ENCODE measurements around the gene LMBRD1.

LMBRD1 gene

DNA sequence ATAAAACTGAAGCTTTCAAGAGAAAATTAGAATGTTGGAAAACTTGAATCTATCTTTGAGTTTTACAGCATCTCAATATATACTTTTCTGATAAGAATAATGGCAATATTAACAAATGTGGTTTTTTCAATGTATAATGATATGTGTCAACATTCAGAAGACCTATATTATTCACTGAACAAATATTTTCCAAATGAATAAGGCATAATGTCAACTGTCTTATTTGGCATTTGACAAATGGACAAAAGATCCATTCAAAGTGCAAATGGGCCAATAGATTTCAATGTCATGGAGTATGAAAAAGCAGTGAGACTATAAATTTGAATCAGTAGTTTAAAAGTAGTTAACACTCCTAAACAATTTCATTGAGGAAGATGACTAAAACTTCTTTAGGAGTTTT lies 20.9 kb downstream of the LMBRD1 start:
- in situ Hi-C loops (cut with HindIII; ENCODE audit: low sequenced_read_pairs), result no loop called here
- DNase-seq (ENCODE audit: low read depth), result no peak

DNA sequence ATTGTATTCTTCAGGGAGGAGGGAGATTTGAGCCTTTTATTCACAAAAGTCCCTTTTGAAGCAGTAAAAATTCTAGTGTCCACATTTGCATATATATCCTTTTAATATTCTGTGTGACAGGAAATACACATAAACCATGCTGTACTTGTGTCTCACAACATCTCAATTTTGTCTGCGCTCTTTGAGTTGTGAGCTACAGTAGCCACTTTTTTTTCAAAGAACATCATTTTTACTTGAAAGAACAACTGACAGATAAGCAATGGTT lies 21.3 kb downstream of the LMBRD1 start:
- in situ Hi-C loops (cut with HindIII; ENCODE audit: low sequenced_read_pairs), result no loop called here
- DNase-seq (ENCODE audit: low read depth), result no peak

More for the DNA sequence above, 20.9 kb downstream of the LMBRD1 start:
- TF ChIP-seq, protein P1, sequence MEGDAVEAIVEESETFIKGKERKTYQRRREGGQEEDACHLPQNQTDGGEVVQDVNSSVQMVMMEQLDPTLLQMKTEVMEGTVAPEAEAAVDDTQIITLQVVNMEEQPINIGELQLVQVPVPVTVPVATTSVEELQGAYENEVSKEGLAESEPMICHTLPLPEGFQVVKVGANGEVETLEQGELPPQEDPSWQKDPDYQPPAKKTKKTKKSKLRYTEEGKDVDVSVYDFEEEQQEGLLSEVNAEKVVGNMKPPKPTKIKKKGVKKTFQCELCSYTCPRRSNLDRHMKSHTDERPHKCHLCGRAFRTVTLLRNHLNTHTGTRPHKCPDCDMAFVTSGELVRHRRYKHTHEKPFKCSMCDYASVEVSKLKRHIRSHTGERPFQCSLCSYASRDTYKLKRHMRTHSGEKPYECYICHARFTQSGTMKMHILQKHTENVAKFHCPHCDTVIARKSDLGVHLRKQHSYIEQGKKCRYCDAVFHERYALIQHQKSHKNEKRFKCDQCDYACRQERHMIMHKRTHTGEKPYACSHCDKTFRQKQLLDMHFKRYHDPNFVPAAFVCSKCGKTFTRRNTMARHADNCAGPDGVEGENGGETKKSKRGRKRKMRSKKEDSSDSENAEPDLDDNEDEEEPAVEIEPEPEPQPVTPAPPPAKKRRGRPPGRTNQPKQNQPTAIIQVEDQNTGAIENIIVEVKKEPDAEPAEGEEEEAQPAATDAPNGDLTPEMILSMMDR (IDR thresholded peaks at IDR 0.05; ENCODE audit: low read depth, low read length, missing control alignments), result no peak
- H3K4me3 ChIP-seq (ENCODE audit: low read depth, low read length), result no peak overlapping the region

DNA sequence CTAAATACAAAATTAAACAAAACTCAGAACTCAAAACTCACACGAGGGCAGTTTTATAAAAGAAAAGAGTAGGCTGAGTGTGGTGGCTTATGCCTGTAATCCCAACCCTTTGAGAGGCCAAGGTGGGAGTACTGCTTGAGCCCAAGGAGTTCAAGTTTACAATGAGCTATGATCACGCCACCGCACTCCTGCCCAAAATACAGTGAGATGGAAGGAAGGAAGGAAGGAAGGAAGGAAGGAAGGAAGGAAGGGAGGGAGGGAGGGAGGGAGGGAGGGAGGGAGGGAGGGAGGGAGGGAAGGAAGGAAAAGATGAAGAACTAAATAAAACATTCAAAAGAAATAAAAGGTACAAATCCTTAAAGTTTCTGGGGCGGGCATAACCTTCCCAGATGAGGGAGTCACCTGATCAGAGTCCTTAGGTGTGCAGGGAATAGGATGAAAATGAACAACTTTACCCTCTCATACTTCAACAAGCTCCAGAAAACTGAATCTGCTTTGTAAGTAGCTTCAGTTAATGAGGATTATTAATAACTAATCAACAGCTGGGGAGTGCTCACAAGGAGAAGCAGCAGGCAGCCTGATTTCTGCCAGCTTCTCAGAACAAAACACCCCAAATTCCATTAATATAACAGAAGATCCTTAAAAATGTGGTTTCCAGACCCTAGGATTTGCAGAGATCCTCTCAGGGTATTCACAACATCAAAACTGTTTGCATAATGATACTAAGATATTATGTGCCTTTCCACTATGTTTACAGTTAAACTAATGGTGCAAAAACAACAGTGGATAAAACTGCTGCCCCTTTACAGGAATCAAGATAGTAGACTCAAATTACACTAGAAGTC lies 21.8 kb downstream of the LMBRD1 start:
- in situ Hi-C loops (cut with HindIII; ENCODE audit: low sequenced_read_pairs), result no loop called here
- TF ChIP-seq, protein P1 (IDR thresholded peaks at IDR 0.05; ENCODE audit: low read depth, low read length, missing control alignments), result no peak
- DNase-seq (ENCODE audit: low read depth), result no peak

More for the DNA sequence above, 21.3 kb downstream of the LMBRD1 start:
- H3K4me3 ChIP-seq (ENCODE audit: low read depth, low read length), result no peak overlapping the region
- TF ChIP-seq, protein P1 (IDR thresholded peaks at IDR 0.05; ENCODE audit: low read depth, low read length, missing control alignments), result no peak

DNA sequence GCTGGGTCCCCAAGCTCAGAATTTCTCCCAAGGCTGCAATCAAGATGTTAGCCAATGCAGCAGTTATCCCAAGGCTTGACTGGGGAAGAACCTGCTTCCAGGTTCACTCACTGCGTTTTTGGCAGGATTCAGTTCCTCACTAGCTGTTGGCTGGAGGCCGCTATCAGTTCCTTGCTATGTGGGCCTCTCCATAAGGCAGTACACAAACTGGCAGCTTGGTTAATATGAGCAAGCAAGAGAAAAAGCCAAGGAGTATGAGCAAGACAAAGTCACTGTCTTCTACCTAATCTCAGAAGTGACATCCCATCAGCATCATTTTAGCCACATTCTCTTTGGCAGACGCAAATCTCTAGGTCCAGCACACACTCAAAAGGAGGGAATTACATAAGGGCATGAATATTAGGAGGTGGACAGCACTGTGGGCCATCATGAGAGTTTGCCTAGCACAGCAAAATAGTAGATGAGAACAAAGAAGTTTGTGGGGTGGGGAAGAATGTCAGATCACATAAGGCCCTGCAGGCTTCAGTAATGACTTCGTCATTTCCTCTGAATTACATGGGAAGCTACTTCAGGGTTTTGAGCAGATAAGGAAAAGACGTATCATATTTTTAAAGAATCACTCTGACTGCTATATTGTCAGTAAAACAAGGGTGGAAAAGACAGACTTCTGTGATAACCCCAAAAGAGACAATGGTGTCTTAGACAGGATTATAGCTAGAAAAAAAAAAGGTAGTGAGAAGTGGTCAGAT lies 25.5 kb downstream of the LMBRD1 start:
- TF ChIP-seq, protein P1 (IDR thresholded peaks at IDR 0.05; ENCODE audit: low read depth, low read length, missing control alignments), result no peak
- no peak for DNase-seq (ENCODE audit: low read depth)
- no peak overlapping the region for H3K4me3 ChIP-seq (ENCODE audit: low read depth, low read length)
- in situ Hi-C loops (cut with HindIII; ENCODE audit: low sequenced_read_pairs), result no loop called here

More for the DNA sequence above, 21.8 kb downstream of the LMBRD1 start:
- H3K4me3 ChIP-seq (ENCODE audit: low read depth, low read length), result no peak overlapping the region

DNA sequence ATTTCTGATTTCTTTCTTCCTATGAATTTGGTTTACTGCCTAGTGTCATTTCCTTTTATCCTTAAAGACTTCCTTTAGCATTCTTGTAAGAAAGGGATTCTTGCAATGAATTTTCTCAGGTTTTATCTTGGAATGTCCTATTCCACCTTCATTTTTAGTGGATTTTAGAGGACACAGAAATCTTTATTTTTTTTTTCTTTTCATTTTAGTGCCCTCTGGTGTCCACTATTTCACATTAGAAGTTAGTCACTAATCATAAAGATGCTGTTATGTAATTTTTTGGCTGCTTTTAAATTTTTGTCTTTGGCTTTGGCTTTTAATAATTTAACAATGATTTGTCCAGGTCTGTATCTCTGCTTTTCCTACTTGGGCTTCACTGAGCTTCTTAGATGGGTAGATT lies 28.1 kb downstream of the LMBRD1 start:
- no peak overlapping the region for H3K4me3 ChIP-seq (ENCODE audit: low read depth, low read length)
- TF ChIP-seq, protein P1 (IDR thresholded peaks at IDR 0.05; ENCODE audit: low read depth, low read length, missing control alignments), result no peak
- DNase-seq (ENCODE audit: low read depth), result no peak
- in situ Hi-C loops (cut with HindIII; ENCODE audit: low sequenced_read_pairs), result no loop called here

DNA sequence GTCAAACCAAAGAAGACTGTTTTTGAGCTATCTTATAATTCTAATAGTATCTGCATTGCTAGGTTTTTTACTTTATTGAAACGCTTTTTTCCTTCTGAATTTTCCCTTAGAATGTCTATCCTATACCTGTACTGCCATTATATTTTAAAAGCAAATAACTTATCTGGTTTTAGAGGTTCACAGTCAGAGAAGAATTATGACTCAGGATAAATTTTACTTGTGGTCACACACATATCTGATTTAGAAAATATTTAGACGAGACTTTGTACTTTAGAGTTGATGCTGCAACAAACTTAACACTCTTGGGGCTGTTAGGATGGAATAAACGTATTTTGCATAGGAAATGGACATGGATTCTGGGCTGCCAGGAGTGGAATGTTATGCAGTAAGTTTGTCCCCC lies 33.0 kb downstream of the LMBRD1 start:
- in situ Hi-C loops (cut with HindIII; ENCODE audit: low sequenced_read_pairs), result no loop called here
- H3K4me3 ChIP-seq (ENCODE audit: low read depth, low read length), result no peak overlapping the region
- TF ChIP-seq, protein P1 (IDR thresholded peaks at IDR 0.05; ENCODE audit: low read depth, low read length, missing control alignments), result no peak
- DNase-seq (ENCODE audit: low read depth), result no peak

Data from astrocyte of the cerebellum (primary cell).